K562 (cell line): ENCODE data around the gene KRT14. TPM values are rescaled to one million over a fixed set of nuclear protein-coding genes. Genes with fewer than 3 reads are reported as not detected.

Experiments used
- ATAC-seq: fragments of 200-7000 bp; cut with Tn5 transposase; 3 replicates; pipeline ENCODE4 v1.9.1; 2020; ENCODE audit warnings: moderate library complexity
- BruUV-seq: library from RNA; stranded (reverse); fragments of 400-500 nt; replicated peaks from 2 replicates; lab custom pipeline; 2021; lab: Mats Ljungman, UMichigan
- CTCF ChIA-PET: fragments of 300-600 bp; formaldehyde crosslinking; extraction: SDS; loops from one replicate; lab custom pipeline; 2021; ENCODE audit warnings: low intra/inter-chr PET ratio; lab: Yijun Ruan, JAX
- POLR2A ChIA-PET: fragments of 300-600, 350-650 bp; sonication (Branson Sonifier 250); formaldehyde crosslinking; extraction: SDS; loops from one replicate; lab custom pipeline; 2021; ENCODE audit warnings: antibody characterized with exemption, inconsistent platforms; lab: Yijun Ruan, JAX
- DNase-seq, 4 experiments: peaks; one replicate each; pipeline versions ENCODE4 v3.0.0 to v3.0.0-alpha.2; 2011 to 2018; ENCODE audit warnings: low spot score in 3 of 4, mixed read lengths in 3 of 4; ENCODE audit errors: extremely low read depth in 1 of 4
- FAIRE-seq: peaks from 2 replicates; lab custom pipeline; 2011; peaks lifted over from hg19 to GRCh38; lab: Jason Lieb, UNC
- H2AFZ ChIP-seq: 2 replicates; pipeline ENCODE4 v1.6.0; 2011; ENCODE audit warnings: low read depth, low read length, control low read depth, inconsistent platforms
- H3K27ac ChIP-seq: fragments of 200-600 bp; 3 replicates; pipeline ENCODE4 v1.8.0; 2011; ENCODE audit warnings: low read depth, mild to moderate bottlenecking, control low read depth, inconsistent platforms, low read length, moderate library complexity, mixed read lengths; ENCODE audit errors: extremely low read depth
- H3K27me3 ChIP-seq, 2 experiments: fragments of 300-600 bp in 1 of 2; 2 replicates in 1 of 2; 3 replicates in 1 of 2; pipeline versions ENCODE4 v1.6.0 to v1.8.0; 2011; ENCODE audit warnings: inconsistent platforms in 2 of 2, low read length in 2 of 2, mild to moderate bottlenecking in 1 of 2, mixed read lengths in 1 of 2, moderate library complexity in 1 of 2; ENCODE audit not compliant: control insufficient read depth in 2 of 2, insufficient read depth in 2 of 2
- H3K36me3 ChIP-seq: fragments of 300-600 bp; 3 replicates; pipeline ENCODE4 v1.8.0; 2011; ENCODE audit warnings: mild to moderate bottlenecking, low read length, inconsistent platforms; ENCODE audit not compliant: control insufficient read depth, insufficient read depth
- H3K4me1 ChIP-seq, 2 experiments: fragments of 200-600 bp in 1 of 2; replicated peaks in 1 of 2; 2 replicates in 1 of 2; 3 replicates in 1 of 2; pipeline versions ENCODE4 v1.5.1 to v1.8.0; 2011; ENCODE audit warnings: inconsistent platforms in 2 of 2, low read length in 2 of 2, mild to moderate bottlenecking in 1 of 2, mixed read lengths in 1 of 2, moderate library complexity in 1 of 2; ENCODE audit not compliant: control insufficient read depth in 2 of 2, insufficient read depth in 2 of 2
- H3K4me2 ChIP-seq: 2 replicates; pipeline ENCODE4 v1.6.1; 2011; ENCODE audit warnings: low read length, control low read depth, inconsistent platforms, mixed read lengths; ENCODE audit not compliant: insufficient read depth
- H3K4me3 ChIP-seq: fragments of 200-600 bp; sonication (generic), shearing (Covaris generic); 2 replicates; pipeline ENCODE4 v1.5.1; 2016; ENCODE audit warnings: control low read depth, inconsistent platforms
- H3K79me2 ChIP-seq: fragments of 200-600 bp; 3 replicates; pipeline ENCODE4 v1.8.0; 2011; ENCODE audit warnings: low read length, inconsistent platforms; ENCODE audit not compliant: control insufficient read depth, insufficient read depth
- H3K9ac ChIP-seq, 2 experiments: 2 replicates each; pipeline versions ENCODE4 v1.6.0 to v1.6.1; 2011; ENCODE audit warnings: low read depth in 2 of 2, low read length in 2 of 2, control low read depth in 1 of 2, inconsistent platforms in 1 of 2, mild to moderate bottlenecking in 1 of 2, mixed read lengths in 1 of 2; ENCODE audit not compliant: insufficient read depth in 1 of 2
- H3K9me1 ChIP-seq: one replicate; pipeline ENCODE4 v1.6.0; 2011; ENCODE audit warnings: inconsistent platforms, mild to moderate bottlenecking, low read length, moderate library complexity; ENCODE audit not compliant: control insufficient read depth, insufficient read depth
- H3K9me3 ChIP-seq: replicated peaks from 2 replicates; pipeline ENCODE4 v1.5.1; 2011; ENCODE audit warnings: low read depth, low read length, inconsistent platforms; ENCODE audit not compliant: control insufficient read depth, insufficient read depth
- H4K20me1 ChIP-seq: replicated peaks from 2 replicates; pipeline ENCODE4 v1.6.1; 2011; ENCODE audit warnings: low read length, inconsistent platforms, mixed read lengths; ENCODE audit not compliant: control insufficient read depth, insufficient read depth
- ELF4 ChIP-seq: fragments of 450-650 bp; formaldehyde crosslinking; IDR thresholded peaks from 2 replicates; pipeline ENCODE4 v1.4.0; 2022; ENCODE audit warnings: missing genetic modification characterization
- HDGF ChIP-seq: fragments of 450-650 bp; IDR thresholded peaks from 2 replicates; pipeline ENCODE4 v1.6.1; 2016
- IRF2 ChIP-seq: sonication (generic); formaldehyde crosslinking; IDR thresholded peaks from 2 replicates; pipeline ENCODE4 v1.8.1; 2022; ENCODE audit warnings: mild to moderate bottlenecking, missing genetic modification reagents
- MNT ChIP-seq, 2 experiments: fragments of 450-650 bp; conservative IDR thresholded peaks; 2 replicates each; pipeline ENCODE4 v1.6.1; 2017; ENCODE audit warnings: mild to moderate bottlenecking in 2 of 2, moderate library complexity in 2 of 2
- NUFIP1 ChIP-seq: fragments of 450-650 bp; IDR thresholded peaks from 2 replicates; pipeline ENCODE4 v1.6.1; 2018; ENCODE audit not compliant: partially characterized antibody
- PRMT5 ChIP-seq: sonication (generic); formaldehyde crosslinking; IDR thresholded peaks from 2 replicates; pipeline ENCODE4 v1.5.0; 2020; ENCODE audit warnings: missing genetic modification reagents
- PTRF ChIP-seq: fragments of 450-650 bp; IDR thresholded peaks from 2 replicates; pipeline ENCODE4 v1.6.1; 2016; ENCODE audit warnings: mild to moderate bottlenecking, missing genetic modification characterization, missing compliant biosample characterization
- SETDB1 ChIP-seq: IDR thresholded peaks from one replicate; pipeline ENCODE4 v1.6.1; 2012; ENCODE audit warnings: low read length, control low read depth, inconsistent platforms
- SIRT6 ChIP-seq: IDR thresholded peaks from one replicate; pipeline ENCODE4 v1.6.1; 2012; ENCODE audit warnings: low read depth, mild to moderate bottlenecking, control low read depth, inconsistent platforms, low read length, moderate library complexity
- STAT5A ChIP-seq: IDR thresholded peaks from 2 replicates; pipeline ENCODE4 v1.6.1; 2012; ENCODE audit warnings: low read length, inconsistent platforms, borderline replicate concordance
- ZBTB43 ChIP-seq: sonication (generic); formaldehyde crosslinking; IDR thresholded peaks from 2 replicates; pipeline ENCODE4 v1.8.0; 2023; ENCODE audit warnings: mild to moderate bottlenecking, missing genetic modification reagents
- ZC3H11A ChIP-seq: IDR thresholded peaks from 2 replicates; pipeline ENCODE4 v1.6.1; 2012; ENCODE audit warnings: low read depth, low read length, improper control_type of control experiment
- ZNF263 ChIP-seq: sonication (generic); formaldehyde crosslinking; IDR thresholded peaks from 2 replicates; pipeline ENCODE4 v1.8.0; 2022; ENCODE audit warnings: mild to moderate bottlenecking, missing genetic modification reagents, borderline replicate concordance
- ZNF778 ChIP-seq: fragments of 450-650 bp; formaldehyde crosslinking; IDR thresholded peaks from 2 replicates; pipeline ENCODE4 v1.4.0; 2020; ENCODE audit warnings: mild to moderate bottlenecking, moderate library complexity
- WGBS: fragments of 100-300 bp; shearing (Covaris generic); methylation state at CpG from one replicate; pipeline ENCODE4 v1.1.6; 2016; ENCODE audit warnings: low coverage, mixed read lengths; ENCODE audit not compliant: insufficient coverage; ENCODE audit errors: missing lambda C conversion rate; 5-methylcytosine and 5-hydroxymethylcytosine counted together
- in situ Hi-C: fragments of 300-500 bp; cut with MboI; formaldehyde crosslinking; loops from 4 replicates; pipeline ENCODE4 v1.15.0; 2018; ENCODE audit warnings: inconsistent platforms, mixed read lengths
- intact Hi-C: fragments of 100-400 bp; cut with micrococcal nuclease; formaldehyde crosslinking; loops from 2 replicates; pipeline ENCODE4 v1.14.2; 2022
- polyA plus RNA-seq, 8 experiments: library from polyadenylated mRNA; depleted of rRNA in 4 of 8; stranded (reverse) in 5 of 8; unstranded in 3 of 8; fragments of >200 nt; fragmentation: Nextera tagmentation in 2 of 8; fragmentation: Illumina TruSeq in 1 of 8; extraction: Ambion mirVana in 2 of 8; extraction: Trizol in 1 of 8; gene quantifications; 2 replicates each; pipeline versions ENCODE4 v1.2.1 to v1.2.3, GENCODE V29; 2011 to 2014; ENCODE audit warnings: inconsistent platforms in 1 of 8, missing spikeins in 1 of 8
- total RNA-seq, 7 experiments: library from RNA; depleted of rRNA in 6 of 7; stranded (reverse); fragments of >200 nt in 6 of 7; fragmentation: Illumina TruSeq in 2 of 7; extraction: Trizol in 2 of 7; gene quantifications; 2 replicates each; pipeline versions ENCODE4 v1.2.1 to v1.2.3, GENCODE V29; 2011 to 2021; ENCODE audit warnings: low replicate concordance in 1 of 7
- TF ChIP-seq, protein P1 (sequence below), 2 experiments: fragments of 250-450 bp in 1 of 2; fragments of 450-650 bp in 1 of 2; sonication (Bioruptor Pico) in 1 of 2; IDR thresholded peaks; 2 replicates each; pipeline versions ENCODE4 v1.6.1 to v1.8.0; 2016 to 2021; ENCODE audit warnings: mild to moderate bottlenecking in 2 of 2, moderate library complexity in 2 of 2, missing compliant biosample characterization in 1 of 2, missing genetic modification characterization in 1 of 2
- TF ChIP-seq, protein P2 (sequence below): fragments of 450-650 bp; IDR thresholded peaks from 2 replicates; pipeline ENCODE4 v1.6.1; 2016
- TF ChIP-seq, protein P3 (sequence below): fragments of 150-350 bp; conservative IDR thresholded peaks from 2 replicates; pipeline ENCODE4 v1.6.1; 2014; ENCODE audit warnings: low read length

The KRT14 gene
- total and polyA plus RNA-seq, 9 of the 15 experiments (the other 6 are each of a cell fraction or from before 2014, with no cell fraction given) = 0.22 TPM; not detected in 8

GRCh38 chr17:41631898-41632285, 45.2 kb upstream of the KRT14 start:
- in situ Hi-C loops (no loop called here), intact Hi-C loops (no loop called here)
- no peaks in the 10 kb centered on the region for H3K9me3 ChIP-seq
- H3K9me1 ChIP-seq = no peaks in the 10 kb centered on the region
- ATAC-seq = no peak
- H3K36me3 ChIP-seq = no peaks in the 10 kb centered on the region
- no peak overlapping the region for H2AFZ ChIP-seq
- peaks cover 5% of the 10 kb centered on the region; the same call in 1 of the 2 replicates for H4K20me1 ChIP-seq
- ChIA-PET CTCF (no interaction called here), POLR2A (no interaction called here)
- peaks cover 0 to 15% of the 10 kb centered on the region in 2 experiments; a peak in 2 of 5 replicates for H3K27me3 ChIP-seq
- no TSS peak for BruUV-seq
- H3K4me2 ChIP-seq = no peak overlapping the region
- no peak for DNase-seq
- H3K4me3 ChIP-seq = no peak overlapping the region
- no peak overlapping the region for H3K9ac ChIP-seq
- H3K79me2 ChIP-seq = no peaks in the 10 kb centered on the region
- H3K4me1 ChIP-seq = peaks cover 3 to 30% of the 10 kb centered on the region in 2 experiments; a peak in 3 of 5 replicates
- no peak for FAIRE-seq
- WGBS = 43% methylated on average over 15 of the region's 15 CpGs
- no peak overlapping the region for H3K27ac ChIP-seq
- TF ChIP-seq MNT (conservative IDR thresholded peaks at IDR 0.05) (no peak), HDGF (no peak), SIRT6 (no peak), NUFIP1 (no peak), ZNF263 (CRISPR knock-in tag) (no peak), STAT5A (no peak), ZBTB43 (CRISPR knock-in tag) (no peak), PRMT5 (CRISPR knock-in tag) (no peak), PTRF (no peak), IRF2 (CRISPR knock-in tag) (no peak), ZNF778 (CRISPR knock-in tag) (no peak), ELF4 (CRISPR knock-in tag) (no peak), ZC3H11A (no peak), SETDB1 (no peak)
- TF ChIP-seq, protein P1, sequence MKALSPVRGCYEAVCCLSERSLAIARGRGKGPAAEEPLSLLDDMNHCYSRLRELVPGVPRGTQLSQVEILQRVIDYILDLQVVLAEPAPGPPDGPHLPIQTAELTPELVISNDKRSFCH (CRISPR knock-in tag; IDR thresholded peaks at IDR 0.05) = no peak
- TF ChIP-seq, protein P1 (tag; IDR thresholded peaks at IDR 0.05) = no peak
- TF ChIP-seq, protein P2, sequence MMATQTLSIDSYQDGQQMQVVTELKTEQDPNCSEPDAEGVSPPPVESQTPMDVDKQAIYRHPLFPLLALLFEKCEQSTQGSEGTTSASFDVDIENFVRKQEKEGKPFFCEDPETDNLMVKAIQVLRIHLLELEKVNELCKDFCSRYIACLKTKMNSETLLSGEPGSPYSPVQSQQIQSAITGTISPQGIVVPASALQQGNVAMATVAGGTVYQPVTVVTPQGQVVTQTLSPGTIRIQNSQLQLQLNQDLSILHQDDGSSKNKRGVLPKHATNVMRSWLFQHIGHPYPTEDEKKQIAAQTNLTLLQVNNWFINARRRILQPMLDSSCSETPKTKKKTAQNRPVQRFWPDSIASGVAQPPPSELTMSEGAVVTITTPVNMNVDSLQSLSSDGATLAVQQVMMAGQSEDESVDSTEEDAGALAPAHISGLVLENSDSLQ = no peak
- TF ChIP-seq, protein P3, sequence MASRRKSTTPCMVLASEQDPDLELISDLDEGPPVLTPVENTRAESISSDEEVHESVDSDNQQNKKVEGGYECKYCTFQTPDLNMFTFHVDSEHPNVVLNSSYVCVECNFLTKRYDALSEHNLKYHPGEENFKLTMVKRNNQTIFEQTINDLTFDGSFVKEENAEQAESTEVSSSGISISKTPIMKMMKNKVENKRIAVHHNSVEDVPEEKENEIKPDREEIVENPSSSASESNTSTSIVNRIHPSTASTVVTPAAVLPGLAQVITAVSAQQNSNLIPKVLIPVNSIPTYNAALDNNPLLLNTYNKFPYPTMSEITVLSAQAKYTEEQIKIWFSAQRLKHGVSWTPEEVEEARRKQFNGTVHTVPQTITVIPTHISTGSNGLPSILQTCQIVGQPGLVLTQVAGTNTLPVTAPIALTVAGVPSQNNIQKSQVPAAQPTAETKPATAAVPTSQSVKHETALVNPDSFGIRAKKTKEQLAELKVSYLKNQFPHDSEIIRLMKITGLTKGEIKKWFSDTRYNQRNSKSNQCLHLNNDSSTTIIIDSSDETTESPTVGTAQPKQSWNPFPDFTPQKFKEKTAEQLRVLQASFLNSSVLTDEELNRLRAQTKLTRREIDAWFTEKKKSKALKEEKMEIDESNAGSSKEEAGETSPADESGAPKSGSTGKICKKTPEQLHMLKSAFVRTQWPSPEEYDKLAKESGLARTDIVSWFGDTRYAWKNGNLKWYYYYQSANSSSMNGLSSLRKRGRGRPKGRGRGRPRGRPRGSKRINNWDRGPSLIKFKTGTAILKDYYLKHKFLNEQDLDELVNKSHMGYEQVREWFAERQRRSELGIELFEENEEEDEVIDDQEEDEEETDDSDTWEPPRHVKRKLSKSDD = no peak
